Lower leg skin (tissue), 4 donors: ENCODE data around the gene UMODL1. TPM values are rescaled to one million over a fixed set of nuclear protein-coding genes. Genes with fewer than 3 reads are reported as not detected.

ENCODE experiments used
- DNase-seq, 2 donors: peaks; one replicate each; pipeline ENCODE4 v3.0.0-alpha.2; 2019; ENCODE audit warnings: low spot score in 2 of 2
- H3K4me3 ChIP-seq: fragments of 200-600 bp; sonication (generic); 2 replicates; pipeline ENCODE4 v1.5.1; 2017; ENCODE audit warnings: mild to moderate bottlenecking, low read depth; ENCODE audit not compliant: poor library complexity, severe bottlenecking
- CTCF ChIP-seq, 3 donors: fragments of 450-650 bp; IDR thresholded peaks; one replicate each; pipeline ENCODE4 v1.5.1; 2016; ENCODE audit warnings: antibody characterized with exemption in 3 of 3, mild to moderate bottlenecking in 3 of 3, moderate library complexity in 2 of 3
- POLR2A ChIP-seq, 2 donors: fragments of 450-650 bp; IDR thresholded peaks; one replicate each; pipeline ENCODE4 v1.6.1; 2016 to 2017; ENCODE audit warnings: antibody characterized with exemption in 2 of 2, mild to moderate bottlenecking in 1 of 2, moderate library complexity in 1 of 2
- WGBS, 2 donors: methylation state at CpG; one replicate each; pipeline ENCODE4 v1.1.5; 2018; 5-methylcytosine and 5-hydroxymethylcytosine counted together
- intact Hi-C: fragments of 100-400 bp; cut with DNase I; formaldehyde crosslinking; loops from one replicate; pipeline ENCODE4 v1.15.0; 2023; ENCODE audit warnings: low total_unique reads
- total RNA-seq, 4 donors: library from RNA; depleted of rRNA; stranded (reverse); fragments of >200 nt; gene quantifications; one replicate each; pipeline ENCODE4 v1.1.0, GENCODE V29; 2016

Gene UMODL1
- total RNA-seq, 4 donors from 2014 or later, result 0.23 TPM; not detected in 3

GRCh38 chr21:42089665-42090310 is 18.7 kb downstream of the UMODL1 start:
- no peak overlapping the region for H3K4me3 ChIP-seq
- intact Hi-C loops, result no loop called here
- no peak for TF ChIP-seq CTCF (IDR thresholded peaks at IDR 0.05)
- TF ChIP-seq POLR2A (IDR thresholded peaks at IDR 0.05), result no peak
- no peak for DNase-seq
- WGBS, 2 donors, result 93 to 94% methylated on average over 21 of the region's 21 CpGs

- intact Hi-C loops, result no loop called here
- WGBS, 2 donors, result 68 to 72% methylated on average over 14 of the region's 14 CpGs
- TF ChIP-seq POLR2A (IDR thresholded peaks at IDR 0.05) (no peak), CTCF (IDR thresholded peaks at IDR 0.05) (no peak)
- no peak for DNase-seq
- H3K4me3 ChIP-seq, result no peak overlapping the region
These were observed 20.9 kb downstream of the UMODL1 start for GRCh38 chr21:42091899-42092508.

GRCh38 chr21:42092771-42093170 is 21.7 kb downstream of the UMODL1 start:
- H3K4me3 ChIP-seq, result no peak overlapping the region
- DNase-seq, result no peak
- intact Hi-C loops, result no loop called here
- TF ChIP-seq CTCF (IDR thresholded peaks at IDR 0.05), result no peak
- no peak for TF ChIP-seq POLR2A (IDR thresholded peaks at IDR 0.05)
- WGBS, 2 donors, result 82 to 85% methylated on average over 8 of the region's 8 CpGs

- no peak for TF ChIP-seq POLR2A (IDR thresholded peaks at IDR 0.05)
- TF ChIP-seq CTCF (IDR thresholded peaks at IDR 0.05), result no peak
- H3K4me3 ChIP-seq, result no peak overlapping the region
- no peak for DNase-seq
- WGBS, 2 donors, result 92 to 94% methylated on average over 9 of the region's 9 CpGs
- intact Hi-C loops, result no loop called here
These were observed 22.1 kb downstream of the UMODL1 start for GRCh38 chr21:42093186-42093585.

- no peak for TF ChIP-seq POLR2A (IDR thresholded peaks at IDR 0.05)
- TF ChIP-seq CTCF (IDR thresholded peaks at IDR 0.05), result no peak
- no peak for DNase-seq
- intact Hi-C loops, result no loop called here
- 33 to 40% methylated on average over 15 of the region's 15 CpGs for WGBS, 2 donors
- H3K4me3 ChIP-seq, result no peak overlapping the region
These were observed 22.9 kb downstream of the UMODL1 start for GRCh38 chr21:42093991-42094421.
